ENCODE measurements around the gene STH. TPM values are rescaled to one million over a fixed set of nuclear protein-coding genes. Genes with fewer than 3 reads are reported as not detected.

The STH gene
- total and polyA plus RNA-seq, 9 of the 15 experiments (the other 6 are each of a cell fraction or from before 2014, with no cell fraction given) = not detected

DNA sequence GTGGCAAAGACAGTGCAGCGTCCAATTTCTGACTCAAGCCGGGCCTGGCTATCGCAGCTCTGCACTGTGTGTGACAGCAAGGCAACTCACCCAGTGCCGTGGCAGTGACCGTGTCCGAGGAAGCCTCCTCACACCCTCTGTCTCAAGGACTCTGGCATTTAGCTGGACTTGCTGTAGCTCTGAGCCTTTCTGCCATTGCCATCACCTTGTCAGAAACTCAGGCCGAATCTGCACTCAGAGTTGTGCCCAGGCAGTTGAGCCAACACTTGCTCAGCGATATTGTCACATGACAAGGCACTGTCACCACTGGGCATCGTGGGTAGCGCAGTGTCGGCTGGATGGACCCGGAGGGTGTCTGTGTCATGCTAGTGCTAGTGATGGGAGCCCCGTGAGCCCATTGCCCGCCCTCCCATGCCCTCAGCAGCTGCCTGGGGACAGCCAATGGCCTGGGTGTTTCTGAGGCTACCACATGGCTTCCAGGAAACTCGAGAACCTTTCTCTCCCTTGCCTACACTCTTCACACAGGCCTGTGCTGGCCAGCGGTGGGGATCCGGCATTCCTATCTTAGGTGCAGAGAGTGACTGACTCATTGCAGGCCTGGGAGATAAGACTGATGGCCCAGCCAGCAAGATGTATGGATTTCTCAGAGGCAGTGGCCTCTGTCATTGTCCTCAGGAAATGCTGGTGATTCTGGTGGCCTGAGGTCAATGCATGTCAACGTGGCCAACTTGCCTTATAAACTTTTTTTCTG lies 22.1 kb upstream of the STH start (continued):
- TF ChIP-seq TEAD4 (IDR thresholded peaks at IDR 0.05; ENCODE audit: low read length) (peak; percentile 91), TEAD4 (CRISPR knock-in tag; IDR thresholded peaks at IDR 0.05; ENCODE audit: borderline replicate concordance) (no peak), RBFOX2 (IDR thresholded peaks at IDR 0.05; ENCODE audit: low read depth, low read length) (peak; percentile 71), POLR2AphosphoS5 (IDR thresholded peaks at IDR 0.05; ENCODE audit: control insufficient read depth, insufficient read depth, low read depth, low read length) (peak; percentile 82), ZKSCAN8 (CRISPR knock-in tag; IDR thresholded peaks at IDR 0.05) (peak; percentile 61; the same call in 1 of the 2 replicates), CCNT2 (IDR thresholded peaks at IDR 0.05; ENCODE audit: borderline replicate concordance, extremely low read depth, insufficient read length, low read depth, low read length) (no peak), ZEB2 (IDR thresholded peaks at IDR 0.05) (peak; percentile 78), PRPF4 (IDR thresholded peaks at IDR 0.05; ENCODE audit: insufficient read depth, low read depth, low read length, poor library complexity, severe bottlenecking) (no peak), HDAC8 (tag; IDR thresholded peaks at IDR 0.05) (peak; percentile 84), ARNT (IDR thresholded peaks at IDR 0.05) (peak in 1 of 2 experiments; percentile 75; a peak in 1 of 4 replicates), ATF1 (CRISPR knock-in tag; IDR thresholded peaks at IDR 0.05) (no peak), ATF1 (tag; IDR thresholded peaks at IDR 0.05) (peak; percentile 66), MTA2 (IDR thresholded peaks at IDR 0.05; ENCODE audit: low read depth) (peak; percentile 70), ZNF24 (IDR thresholded peaks at IDR 0.05) (no peak), KDM4B (IDR thresholded peaks at IDR 0.05; ENCODE audit: borderline replicate concordance in 2 of 2, low read depth in 1 of 2) (0 out of 4 replicates have a peak, but pooled peaks of 1 of the 2 experiments have one; percentile 62), CXXC5 (CRISPR knock-in tag; IDR thresholded peaks at IDR 0.05) (peak; percentile 74), NFE2 (IDR thresholded peaks at IDR 0.05; ENCODE audit: low read depth) (peak; percentile 94), GATAD2A (IDR thresholded peaks at IDR 0.05) (0 out of 2 replicates have a peak, but pooled peaks have one; percentile 16), ZNF239 (CRISPR knock-in tag; IDR thresholded peaks at IDR 0.05) (peak; percentile 29), C11orf30 (IDR thresholded peaks at IDR 0.05; ENCODE audit: low read depth) (peak; percentile 83), ELF4 (CRISPR knock-in tag; IDR thresholded peaks at IDR 0.05) (0 out of 2 replicates have a peak, but pooled peaks have one; percentile 14), HEY1 (CRISPR knock-in tag; IDR thresholded peaks at IDR 0.05; ENCODE audit: borderline replicate concordance) (no peak), ZBTB1 (CRISPR knock-in tag; IDR thresholded peaks at IDR 0.05; ENCODE audit: borderline replicate concordance, low read depth) (no peak), ETV5 (CRISPR knock-in tag; IDR thresholded peaks at IDR 0.05; ENCODE audit: low read depth) (0 out of 2 replicates have a peak, but pooled peaks have one; percentile 47), SUPT5H (IDR thresholded peaks at IDR 0.05) (no peak; the same call in 1 of the 2 replicates), ZNF311 (CRISPR knock-in tag; IDR thresholded peaks at IDR 0.05) (peak; percentile 85), MECOM (CRISPR knock-in tag; IDR thresholded peaks at IDR 0.05) (peak; percentile 86), ZNF212 (CRISPR knock-in tag; IDR thresholded peaks at IDR 0.05) (no peak), BACH1 (tag; IDR thresholded peaks at IDR 0.05) (peak; percentile 79), BCL6 (CRISPR knock-in tag; IDR thresholded peaks at IDR 0.05) (0 out of 2 replicates have a peak, but pooled peaks have one; percentile 58)
- TF ChIP-seq, protein P1, sequence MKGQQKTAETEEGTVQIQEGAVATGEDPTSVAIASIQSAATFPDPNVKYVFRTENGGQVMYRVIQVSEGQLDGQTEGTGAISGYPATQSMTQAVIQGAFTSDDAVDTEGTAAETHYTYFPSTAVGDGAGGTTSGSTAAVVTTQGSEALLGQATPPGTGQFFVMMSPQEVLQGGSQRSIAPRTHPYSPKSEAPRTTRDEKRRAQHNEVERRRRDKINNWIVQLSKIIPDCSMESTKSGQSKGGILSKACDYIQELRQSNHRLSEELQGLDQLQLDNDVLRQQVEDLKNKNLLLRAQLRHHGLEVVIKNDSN (CRISPR knock-in tag; IDR thresholded peaks at IDR 0.05) = peak; percentile 80
- TF ChIP-seq, protein P2, sequence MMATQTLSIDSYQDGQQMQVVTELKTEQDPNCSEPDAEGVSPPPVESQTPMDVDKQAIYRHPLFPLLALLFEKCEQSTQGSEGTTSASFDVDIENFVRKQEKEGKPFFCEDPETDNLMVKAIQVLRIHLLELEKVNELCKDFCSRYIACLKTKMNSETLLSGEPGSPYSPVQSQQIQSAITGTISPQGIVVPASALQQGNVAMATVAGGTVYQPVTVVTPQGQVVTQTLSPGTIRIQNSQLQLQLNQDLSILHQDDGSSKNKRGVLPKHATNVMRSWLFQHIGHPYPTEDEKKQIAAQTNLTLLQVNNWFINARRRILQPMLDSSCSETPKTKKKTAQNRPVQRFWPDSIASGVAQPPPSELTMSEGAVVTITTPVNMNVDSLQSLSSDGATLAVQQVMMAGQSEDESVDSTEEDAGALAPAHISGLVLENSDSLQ (IDR thresholded peaks at IDR 0.05) = peak; percentile 90

All from K562 (cell line).